ENCODE results near the gene FSCN2. TPM values are rescaled to one million over a fixed set of nuclear protein-coding genes. Genes with fewer than 3 reads are reported as not detected.
A peak's percentile ranks its signal among the peaks of the same experiment; 100 is the strongest.
"Not testable (repeated sequence)": the region's sequence is repeated elsewhere in the genome, so short reads cannot be mapped to it uniquely, and the experiment has no call there.

FSCN2 gene
- total and polyA plus RNA-seq, 5 donors from 2014 or later = 0.17 to 0.74 TPM; not detected in 3

DNA sequence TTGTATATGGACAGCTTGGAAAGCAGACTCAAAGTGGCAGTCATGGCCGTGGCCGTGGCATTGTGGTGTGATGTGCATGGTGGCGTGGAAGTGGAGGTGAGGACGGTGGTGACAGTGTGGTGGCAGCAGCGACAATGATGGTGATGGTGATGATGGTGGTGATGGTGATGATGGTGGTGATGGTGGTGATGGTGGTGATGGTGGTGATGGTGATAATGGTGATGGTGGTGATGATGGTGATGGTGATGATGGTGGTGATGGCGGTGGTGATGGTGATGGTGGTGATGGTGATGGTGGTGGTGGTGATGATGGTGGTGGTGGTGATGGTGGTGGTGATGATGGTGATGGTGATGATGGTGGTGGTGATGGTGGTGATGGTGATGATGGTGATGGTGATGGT is 2.8 kb downstream of the FSCN2 start:
- H3K36me3 ChIP-seq (ENCODE audit: control insufficient read depth, insufficient read depth, low read length); H3K4me1 Mint-ChIP-seq; H3K4me1 ChIP-seq (ENCODE audit: control insufficient read depth, insufficient read depth, low read length, poor library complexity, severe bottlenecking); H3K27ac ChIP-seq (ENCODE audit: insufficient read depth, low read length, poor library complexity, severe bottlenecking); DNase-seq; H3K27me3 ChIP-seq (ENCODE audit: control insufficient read depth, insufficient read depth, low read length); ATAC-seq (ENCODE audit: low read depth in 2 of 2); H3K27ac Mint-ChIP-seq; H3K9me3 Mint-ChIP-seq; H3K9me3 ChIP-seq (ENCODE audit: control insufficient read depth in 2 of 2, low read length in 2 of 2); H3K4me3 ChIP-seq (ENCODE audit: low read depth, low read length); H3K4me3 Mint-ChIP-seq; H3K36me3 Mint-ChIP-seq: not testable (repeated sequence)
- H3K27me3 Mint-ChIP-seq = peaks cover 14% of the 10 kb centered on the region

DNA sequence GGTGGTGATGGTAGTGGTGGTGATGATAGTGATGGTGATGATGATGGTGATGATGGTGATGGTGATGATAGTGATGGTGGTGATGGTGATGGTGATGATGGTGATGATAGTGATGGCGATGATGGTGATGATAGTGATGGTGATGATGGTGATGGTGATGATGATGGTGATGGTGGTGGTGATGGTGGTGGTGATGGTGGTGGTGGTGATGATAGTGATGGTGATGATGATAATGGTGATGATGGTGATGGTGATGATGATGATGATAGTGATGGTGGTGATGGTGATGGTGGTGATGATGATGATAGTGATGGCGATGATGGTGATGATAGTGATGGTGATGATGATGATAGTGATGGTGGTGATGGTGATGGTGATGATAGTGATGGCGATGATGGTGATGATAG is 3.8 kb downstream of the FSCN2 start:
- not testable (repeated sequence) for H3K27ac Mint-ChIP-seq; H3K4me1 Mint-ChIP-seq; H3K27me3 ChIP-seq (ENCODE audit: control insufficient read depth, insufficient read depth, low read length); ATAC-seq (ENCODE audit: low read depth in 2 of 2); H3K9me3 Mint-ChIP-seq; H3K4me1 ChIP-seq (ENCODE audit: control insufficient read depth, insufficient read depth, low read length, poor library complexity, severe bottlenecking); H3K27ac ChIP-seq (ENCODE audit: insufficient read depth, low read length, poor library complexity, severe bottlenecking); H3K36me3 Mint-ChIP-seq; DNase-seq; H3K4me3 Mint-ChIP-seq; H3K36me3 ChIP-seq (ENCODE audit: control insufficient read depth, insufficient read depth, low read length); H3K4me3 ChIP-seq (ENCODE audit: low read depth, low read length); H3K9me3 ChIP-seq (ENCODE audit: control insufficient read depth in 2 of 2, low read length in 2 of 2)
- H3K27me3 Mint-ChIP-seq = peaks cover 17% of the 10 kb centered on the region

DNA sequence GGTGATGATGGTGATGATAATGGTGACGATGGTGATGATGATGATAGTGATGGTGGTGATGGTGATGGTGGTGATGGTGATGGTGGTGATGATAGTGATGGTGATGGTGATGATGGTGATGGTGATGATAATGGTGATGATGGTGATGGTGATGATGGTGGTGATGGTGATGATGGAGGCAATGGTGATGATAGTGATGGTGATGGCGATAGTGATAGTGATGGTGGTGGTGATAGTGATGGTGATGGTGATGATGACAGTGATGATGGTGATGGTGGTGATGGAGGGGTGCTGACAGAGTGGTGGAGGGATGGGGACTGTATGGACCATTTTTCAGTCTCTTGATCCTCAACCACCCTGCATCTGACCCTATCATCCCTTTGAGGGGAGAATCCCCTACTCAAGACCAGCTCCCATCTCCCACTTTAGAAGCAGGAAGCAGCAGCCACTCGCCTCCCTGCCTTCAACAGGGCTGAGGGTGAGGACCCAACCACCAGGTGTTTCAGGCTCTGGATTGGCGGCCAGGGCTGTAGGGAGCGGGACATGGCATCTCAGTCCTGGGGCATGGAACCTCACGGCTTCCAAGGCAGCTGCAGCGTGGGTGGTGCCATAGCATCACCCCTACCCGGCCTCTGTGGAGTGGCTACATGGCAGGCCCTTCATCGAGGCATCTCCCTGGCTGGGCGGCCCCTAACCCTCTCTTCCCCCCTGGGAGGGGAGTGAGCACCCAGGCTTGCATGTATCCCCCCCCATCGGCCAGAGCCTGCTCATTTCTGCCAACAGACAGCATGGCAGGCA is 4.5 kb downstream of the FSCN2 start:
- Histone ChIP-seq H3K27me3 (ENCODE audit: control insufficient read depth, insufficient read depth, low read length) (peaks cover 3% of the 10 kb centered on the region), H3K9me3 (ENCODE audit: control insufficient read depth in 2 of 2, low read length in 2 of 2) (no peaks in the 10 kb centered on the region), H3K27ac (ENCODE audit: insufficient read depth, low read length, poor library complexity, severe bottlenecking) (no peak overlapping the region), H3K36me3 (ENCODE audit: control insufficient read depth, insufficient read depth, low read length) (no peaks in the 10 kb centered on the region), H3K4me3 (ENCODE audit: low read depth, low read length) (no peak overlapping the region), H3K4me1 (ENCODE audit: control insufficient read depth, insufficient read depth, low read length, poor library complexity, severe bottlenecking) (peaks cover 11% of the 10 kb centered on the region)
- ATAC-seq (ENCODE audit: low read depth in 2 of 2) = no peak
- H3K4me3 Mint-ChIP-seq = no peak overlapping the region
- no peak for DNase-seq
- H3K36me3 Mint-ChIP-seq = no peaks in the 10 kb centered on the region
- H3K27me3 Mint-ChIP-seq = peaks cover 17% of the 10 kb centered on the region
- H3K9me3 Mint-ChIP-seq = no peaks in the 10 kb centered on the region
- no peak overlapping the region for H3K27ac Mint-ChIP-seq
- no peaks in the 10 kb centered on the region for H3K4me1 Mint-ChIP-seq

DNA sequence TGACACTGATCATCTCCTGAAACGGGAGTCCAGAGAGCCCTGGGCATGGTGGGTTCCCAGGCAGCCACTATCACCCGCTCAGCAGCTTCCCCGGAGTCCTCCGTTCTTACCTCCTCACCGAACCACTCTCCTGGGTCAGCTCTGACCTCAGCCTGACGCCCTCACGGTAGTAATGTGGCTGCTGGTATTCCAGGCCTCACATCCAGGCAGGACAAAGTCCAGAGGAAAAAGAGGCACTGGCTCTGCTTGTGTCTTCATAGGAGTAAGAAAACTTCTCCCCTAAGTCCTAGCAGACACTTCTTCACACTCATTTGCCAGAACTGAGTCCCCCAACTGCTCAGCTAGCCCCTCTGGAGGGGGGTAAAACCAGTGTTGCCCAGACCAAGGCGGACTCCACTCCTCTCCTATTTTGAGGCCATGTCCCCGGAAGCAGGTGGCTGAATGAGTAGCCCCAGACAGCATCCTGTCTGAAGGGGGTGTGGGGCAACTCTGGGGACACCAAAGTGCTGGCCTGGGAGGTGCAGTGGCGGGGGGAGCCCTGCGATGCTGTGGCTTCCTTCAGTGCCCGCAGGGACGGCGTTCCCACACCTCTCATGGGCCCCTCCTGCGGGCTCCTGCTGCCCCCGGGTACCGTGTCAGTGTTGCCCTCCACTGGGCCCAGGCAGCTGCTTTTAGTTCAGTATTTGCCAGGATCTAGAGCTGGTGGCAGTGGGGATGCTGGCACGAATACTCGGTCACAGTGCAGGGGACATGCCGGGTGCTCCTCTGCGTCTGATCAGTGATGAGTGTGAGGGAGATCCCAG is 5.4 kb downstream of the FSCN2 start:
- Mint-ChIP-seq H3K9me3 (no peaks in the 10 kb centered on the region), H3K36me3 (peaks cover 5% of the 10 kb centered on the region), H3K4me1 (no peaks in the 10 kb centered on the region), H3K27me3 (peaks cover 19% of the 10 kb centered on the region), H3K4me3 (no peak overlapping the region), H3K27ac (no peak overlapping the region)
- H3K9me3 ChIP-seq (ENCODE audit: control insufficient read depth in 2 of 2, low read length in 2 of 2) = no peaks in the 10 kb centered on the region
- ATAC-seq (ENCODE audit: low read depth in 2 of 2) (no peak), DNase-seq (no peak)
- H3K27me3 ChIP-seq (ENCODE audit: control insufficient read depth, insufficient read depth, low read length) = peaks cover 3% of the 10 kb centered on the region
- H3K27ac ChIP-seq (ENCODE audit: insufficient read depth, low read length, poor library complexity, severe bottlenecking) = no peak overlapping the region
- H3K4me3 ChIP-seq (ENCODE audit: low read depth, low read length) = no peak overlapping the region
- peaks cover 4% of the 10 kb centered on the region for H3K36me3 ChIP-seq (ENCODE audit: control insufficient read depth, insufficient read depth, low read length)
- peaks cover 11% of the 10 kb centered on the region for H3K4me1 ChIP-seq (ENCODE audit: control insufficient read depth, insufficient read depth, low read length, poor library complexity, severe bottlenecking)

DNA sequence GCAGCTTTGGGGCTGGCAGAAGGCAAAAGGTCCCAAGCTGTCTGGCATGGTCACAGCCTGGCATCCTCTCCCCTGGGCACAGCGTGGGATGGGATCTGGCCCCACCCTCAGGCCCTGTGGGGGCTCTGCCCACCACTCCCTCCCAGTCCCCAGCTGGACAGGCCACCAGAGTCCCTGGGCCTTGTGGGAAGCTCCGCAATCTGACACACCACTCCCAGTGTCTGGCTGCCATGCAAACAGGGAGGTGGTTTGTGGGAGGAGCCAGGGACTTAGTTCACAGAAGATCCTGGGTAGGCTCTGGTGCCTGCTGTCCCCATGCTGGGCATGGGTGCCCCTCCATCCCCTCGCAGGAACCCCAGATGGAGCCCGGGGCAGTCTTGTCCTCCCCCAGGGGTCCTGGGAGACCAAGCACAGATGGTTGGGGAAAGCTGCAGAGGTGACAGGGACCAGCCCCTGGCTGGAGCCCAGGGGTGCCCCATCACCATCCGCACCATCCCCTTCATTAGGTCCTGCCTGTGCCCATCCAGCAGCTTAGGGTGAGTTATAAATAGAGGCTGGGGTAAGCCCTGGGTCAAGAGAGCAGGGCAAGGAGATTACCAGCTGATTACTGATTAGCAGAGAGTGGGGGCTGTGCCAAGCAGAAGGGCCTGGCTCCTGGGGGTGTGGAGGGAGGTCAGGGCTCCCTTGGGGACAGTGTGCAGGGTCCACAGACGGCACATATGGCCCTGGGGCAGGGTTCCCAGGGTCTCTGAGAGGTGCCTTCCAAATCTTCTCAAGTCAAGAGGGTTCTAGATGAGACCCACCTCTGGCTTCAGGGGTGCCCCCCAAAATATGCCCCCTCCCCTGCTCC is 6.2 kb downstream of the FSCN2 start:
- Mint-ChIP-seq H3K4me3 (no peak overlapping the region), H3K27me3 (peaks cover 17% of the 10 kb centered on the region), H3K9me3 (no peaks in the 10 kb centered on the region), H3K27ac (no peak overlapping the region), H3K4me1 (no peaks in the 10 kb centered on the region), H3K36me3 (peaks cover 5% of the 10 kb centered on the region)
- Histone ChIP-seq H3K27ac (ENCODE audit: insufficient read depth, low read length, poor library complexity, severe bottlenecking) (no peak overlapping the region), H3K4me1 (ENCODE audit: control insufficient read depth, insufficient read depth, low read length, poor library complexity, severe bottlenecking) (peaks cover 11% of the 10 kb centered on the region), H3K36me3 (ENCODE audit: control insufficient read depth, insufficient read depth, low read length) (peaks cover 4% of the 10 kb centered on the region), H3K4me3 (ENCODE audit: low read depth, low read length) (no peak overlapping the region), H3K27me3 (ENCODE audit: control insufficient read depth, insufficient read depth, low read length) (peaks cover 3% of the 10 kb centered on the region), H3K9me3 (ENCODE audit: control insufficient read depth in 2 of 2, low read length in 2 of 2) (no peaks in the 10 kb centered on the region)
- no peak for DNase-seq
- no peak for ATAC-seq (ENCODE audit: low read depth in 2 of 2)

DNA sequence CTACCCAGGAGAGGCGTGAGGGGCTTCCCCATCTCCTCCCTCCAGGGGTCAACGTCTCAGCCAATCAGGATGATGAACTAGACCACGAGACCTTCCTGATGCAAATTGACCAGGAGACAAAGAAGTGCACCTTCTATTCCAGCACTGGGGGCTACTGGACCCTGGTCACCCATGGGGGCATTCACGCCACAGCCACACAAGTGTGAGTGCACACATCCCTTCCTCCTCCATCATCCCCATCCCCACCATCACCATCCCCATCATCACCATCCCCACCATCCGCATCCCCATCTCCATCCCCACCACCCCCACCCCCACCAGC is 6.8 kb downstream of the FSCN2 start:
- Mint-ChIP-seq H3K9me3 (no peaks in the 10 kb centered on the region), H3K4me3 (no peak overlapping the region), H3K4me1 (no peaks in the 10 kb centered on the region), H3K36me3 (peaks cover 5% of the 10 kb centered on the region), H3K27me3 (peaks cover 16% of the 10 kb centered on the region), H3K27ac (no peak overlapping the region)
- no peak overlapping the region for H3K4me3 ChIP-seq (ENCODE audit: low read depth, low read length)
- DNase-seq (no peak), ATAC-seq (ENCODE audit: low read depth in 2 of 2) (no peak)
- peaks cover 11% of the 10 kb centered on the region for H3K4me1 ChIP-seq (ENCODE audit: control insufficient read depth, insufficient read depth, low read length, poor library complexity, severe bottlenecking)
- peaks cover 3% of the 10 kb centered on the region for H3K27me3 ChIP-seq (ENCODE audit: control insufficient read depth, insufficient read depth, low read length)
- peaks cover 4% of the 10 kb centered on the region for H3K36me3 ChIP-seq (ENCODE audit: control insufficient read depth, insufficient read depth, low read length)
- no peak overlapping the region for H3K27ac ChIP-seq (ENCODE audit: insufficient read depth, low read length, poor library complexity, severe bottlenecking)
- H3K9me3 ChIP-seq (ENCODE audit: control insufficient read depth in 2 of 2, low read length in 2 of 2) = no peaks in the 10 kb centered on the region

DNA sequence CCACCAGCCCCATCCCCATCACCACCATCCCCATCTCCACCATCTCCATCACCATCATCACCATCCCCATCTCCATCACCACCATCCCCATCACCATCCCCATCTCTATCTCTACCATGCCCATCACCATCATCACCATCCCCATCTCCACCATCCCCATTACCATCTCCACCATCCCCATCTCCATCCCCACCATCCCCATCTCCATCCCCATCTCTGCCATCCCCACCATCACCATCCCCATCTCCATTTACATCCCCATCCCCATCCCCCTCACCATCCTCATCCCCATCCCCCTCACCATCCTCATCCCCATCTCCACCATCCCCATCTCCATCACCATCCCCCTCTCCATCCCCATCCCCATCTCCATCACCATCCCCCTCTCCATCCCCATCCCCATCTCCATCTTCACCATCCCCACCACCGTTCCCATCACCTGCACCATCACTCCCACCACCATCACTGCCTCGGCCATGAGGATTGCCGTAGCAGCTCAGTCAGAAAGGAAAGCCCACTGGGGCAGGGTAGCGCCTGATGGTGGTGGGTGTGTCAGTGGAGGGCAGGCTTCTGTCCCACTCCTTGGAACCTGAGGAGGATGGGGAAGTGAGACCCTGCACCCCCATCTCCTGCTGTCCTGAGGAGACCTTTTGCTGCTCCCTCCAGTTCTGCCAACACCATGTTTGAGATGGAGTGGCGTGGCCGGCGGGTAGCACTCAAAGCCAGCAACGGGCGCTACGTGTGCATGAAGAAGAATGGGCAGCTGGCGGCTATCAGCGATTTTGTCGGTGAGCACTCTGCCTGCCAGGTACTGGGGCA is 7.5 kb downstream of the FSCN2 start:
- H3K27ac Mint-ChIP-seq = peak overlapping the region in 1 of 3 donors; percentile 14

More for the DNA sequence above, 7.5 kb downstream of the FSCN2 start:
- no peaks in the 10 kb centered on the region for H3K9me3 Mint-ChIP-seq
- peaks cover 11% of the 10 kb centered on the region for H3K4me1 ChIP-seq (ENCODE audit: control insufficient read depth, insufficient read depth, low read length, poor library complexity, severe bottlenecking)
- no peak overlapping the region for H3K4me3 ChIP-seq (ENCODE audit: low read depth, low read length)
- H3K36me3 ChIP-seq (ENCODE audit: control insufficient read depth, insufficient read depth, low read length) = peaks cover 4% of the 10 kb centered on the region
- DNase-seq (no peak), ATAC-seq (ENCODE audit: low read depth in 2 of 2) (no peak)
- no peak overlapping the region for H3K4me3 Mint-ChIP-seq
- H3K27me3 Mint-ChIP-seq = peaks cover 16% of the 10 kb centered on the region
- no peaks in the 10 kb centered on the region for H3K4me1 Mint-ChIP-seq
- peaks cover 5% of the 10 kb centered on the region for H3K36me3 Mint-ChIP-seq
- peaks cover 3% of the 10 kb centered on the region for H3K27me3 ChIP-seq (ENCODE audit: control insufficient read depth, insufficient read depth, low read length)
- H3K9me3 ChIP-seq (ENCODE audit: control insufficient read depth in 2 of 2, low read length in 2 of 2) = no peaks in the 10 kb centered on the region
- no peak overlapping the region for H3K27ac ChIP-seq (ENCODE audit: insufficient read depth, low read length, poor library complexity, severe bottlenecking)
